NB4 (cell line): Measurements from ENCODE around the gene PPFIBP2.

Experiments used
- DNase-seq: peaks from one replicate; pipeline ENCODE4 v3.0.0; 2010; ENCODE audit warnings: low read depth
- H3K4me3 ChIP-seq: one replicate; pipeline ENCODE4 v1.5.1; 2011; ENCODE audit warnings: mild to moderate bottlenecking, low read depth, low read length, moderate library complexity
- CTCF ChIP-seq: IDR thresholded peaks from one replicate; pipeline ENCODE4 v1.5.1; 2012; ENCODE audit warnings: low read depth, low read length
- MAX ChIP-seq: IDR thresholded peaks from 2 replicates; pipeline ENCODE4 v1.6.1; 2011; ENCODE audit warnings: low read depth, low read length
- MYC ChIP-seq: IDR thresholded peaks from 2 replicates; pipeline ENCODE4 v1.6.1; 2011; ENCODE audit warnings: low read depth, low read length
- POLR2A ChIP-seq: IDR thresholded peaks from 2 replicates; pipeline ENCODE4 v1.6.1; 2011; ENCODE audit warnings: mild to moderate bottlenecking; ENCODE audit not compliant: insufficient read length; ENCODE audit errors: extremely low read depth

PPFIBP2 gene

GRCh38 chr11:7642747-7643146 lies 128.9 kb downstream of the PPFIBP2 start:
- TF ChIP-seq CTCF (no peak), MAX (no peak), POLR2A (no peak), MYC (no peak)
- H3K4me3 ChIP-seq: no peak overlapping the region
- no peak for DNase-seq

GRCh38 chr11:7643314-7643713 lies 129.5 kb downstream of the PPFIBP2 start:
- TF ChIP-seq MAX: no peak
- no peak for TF ChIP-seq CTCF
- TF ChIP-seq MYC: no peak
- TF ChIP-seq POLR2A: no peak
- no peak for DNase-seq
- no peak overlapping the region for H3K4me3 ChIP-seq

- DNase-seq: no peak
- TF ChIP-seq POLR2A (no peak), CTCF (no peak), MYC (no peak), MAX (no peak)
- no peak overlapping the region for H3K4me3 ChIP-seq
Observed at GRCh38 chr11:7645206-7645605, 131.4 kb downstream of the PPFIBP2 start.

- no peak for DNase-seq
- no peak overlapping the region for H3K4me3 ChIP-seq
- no peak for TF ChIP-seq MAX
- TF ChIP-seq MYC: no peak
- TF ChIP-seq CTCF: no peak
- no peak for TF ChIP-seq POLR2A
Observed at GRCh38 chr11:7646866-7647265, 133.1 kb downstream of the PPFIBP2 start.

- no peak for DNase-seq
- H3K4me3 ChIP-seq: no peak overlapping the region
- TF ChIP-seq POLR2A (no peak), CTCF (no peak), MAX (no peak), MYC (no peak)
Observed at GRCh38 chr11:7648264-7648663, 134.5 kb downstream of the PPFIBP2 start.

- peak; percentile 69 for DNase-seq
- no peak for TF ChIP-seq CTCF
- no peak for TF ChIP-seq MYC
- no peak for TF ChIP-seq POLR2A
- TF ChIP-seq MAX: no peak
- no peak overlapping the region for H3K4me3 ChIP-seq
Observed at GRCh38 chr11:7651140-7651551, 137.3 kb downstream of the PPFIBP2 start.
